Peyer's patch (tissue), 4 donors: ENCODE data around the gene SLC16A3. TPM values are rescaled to one million over a fixed set of nuclear protein-coding genes. Genes with fewer than 3 reads are reported as not detected.
A peak's percentile ranks its signal among the peaks of the same experiment; 100 is the strongest.

Experiments used
- DNase-seq, 3 donors: peaks; one replicate each; pipeline ENCODE4 v3.0.0-alpha.2; 2017 to 2019
- H3K27ac ChIP-seq, 4 donors: fragments of 200-600 bp; sonication (generic); one replicate each; pipeline ENCODE4 v1.5.1; 2016 to 2019
- H3K27me3 ChIP-seq, 2 donors: fragments of 200-600 bp; sonication (generic); one replicate each; pipeline ENCODE4 v1.5.1; 2019
- H3K36me3 ChIP-seq, 3 donors: fragments of 200-600 bp; sonication (generic); one replicate each; pipeline ENCODE4 v1.5.1; 2016 to 2019
- H3K4me1 ChIP-seq, 4 donors: fragments of 200-600 bp; sonication (generic); one replicate each; pipeline ENCODE4 v1.5.1; 2016 to 2019
- H3K4me3 ChIP-seq, 4 donors: fragments of 200-600 bp; sonication (generic); 1 replicate in 3 of 4; 2 replicates in 1 of 4; pipeline ENCODE4 v1.5.1; 2016 to 2019; ENCODE audit warnings: mild to moderate bottlenecking in 1 of 4
- H3K9me3 ChIP-seq, 4 donors: fragments of 200-600 bp; sonication (generic); one replicate each; pipeline ENCODE4 v1.5.1; 2016 to 2019; ENCODE audit warnings: mild to moderate bottlenecking in 1 of 4
- CTCF ChIP-seq, 6 experiments: fragments of 450-650 bp in 4 of 6; fragments of 200-600 bp in 2 of 6; sonication (generic) in 1 of 6; IDR thresholded peaks; one replicate each; pipeline ENCODE4 v1.5.1; 2017 to 2019; ENCODE audit warnings: antibody characterized with exemption in 6 of 6, mild to moderate bottlenecking in 3 of 6, moderate library complexity in 1 of 6
- POLR2A ChIP-seq, 2 donors: fragments of 450-650 bp; IDR thresholded peaks; one replicate each; pipeline ENCODE4 v1.5.1; 2017; ENCODE audit warnings: antibody characterized with exemption in 2 of 2, mild to moderate bottlenecking in 2 of 2, moderate library complexity in 2 of 2
- total RNA-seq, 4 donors: library from RNA; depleted of rRNA; stranded (reverse); fragments of >200 nt; gene quantifications; one replicate each; pipeline ENCODE4 v1.1.0, GENCODE V29; 2016

SLC16A3 gene
- total RNA-seq, 4 donors from 2014 or later = 18.9 to 55.0 (median 35.3) TPM

DNA sequence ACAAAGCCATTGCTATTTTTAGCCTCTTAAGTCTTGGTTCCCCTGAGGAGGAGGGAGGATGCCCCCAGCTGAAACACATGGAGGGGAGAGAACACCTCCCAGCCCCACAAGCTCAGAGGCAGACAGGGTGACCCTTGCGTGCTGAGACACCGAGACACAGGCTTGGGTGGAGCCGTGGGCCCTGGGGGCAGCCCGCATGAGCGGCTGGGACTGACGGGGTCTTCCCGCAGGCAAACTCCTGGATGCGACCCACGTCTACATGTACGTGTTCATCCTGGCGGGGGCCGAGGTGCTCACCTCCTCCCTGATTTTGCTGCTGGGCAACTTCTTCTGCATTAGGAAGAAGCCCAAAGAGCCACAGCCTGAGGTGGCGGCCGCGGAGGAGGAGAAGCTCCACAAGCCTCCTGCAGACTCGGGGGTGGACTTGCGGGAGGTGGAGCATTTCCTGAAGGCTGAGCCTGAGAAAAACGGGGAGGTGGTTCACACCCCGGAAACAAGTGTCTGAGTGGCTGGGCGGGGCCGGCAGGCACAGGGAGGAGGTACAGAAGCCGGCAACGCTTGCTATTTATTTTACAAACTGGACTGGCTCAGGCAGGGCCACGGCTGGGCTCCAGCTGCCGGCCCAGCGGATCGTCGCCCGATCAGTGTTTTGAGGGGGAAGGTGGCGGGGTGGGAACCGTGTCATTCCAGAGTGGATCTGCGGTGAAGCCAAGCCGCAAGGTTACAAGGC, 9.8 kb downstream of the SLC16A3 start:
- Histone ChIP-seq H3K27me3 (no peaks in the 10 kb centered on the region), H3K4me3 (peak overlapping the region; percentile 1 to 22 (median 14)), H3K4me1 (peaks cover 3 to 93% (median 42%) of the 10 kb centered on the region in 4 donors), H3K9me3 (no peaks in the 10 kb centered on the region), H3K27ac (peak overlapping the region; percentile 57 to 79 (median 68)), H3K36me3 (peaks cover 0 to 39% (median 0%) of the 10 kb centered on the region in 3 donors)
- DNase-seq = peak; percentile 79 to 93 (median 90)
- no peak for TF ChIP-seq CTCF (IDR thresholded peaks at IDR 0.05)
- TF ChIP-seq POLR2A (IDR thresholded peaks at IDR 0.05) = peak in 1 of 2 donors; percentile 40

GRCh38 chr17:82239401-82239925, 10.6 kb downstream of the SLC16A3 start:
- no peak for DNase-seq
- H3K4me3 ChIP-seq = no peak overlapping the region
- TF ChIP-seq CTCF (IDR thresholded peaks at IDR 0.05) (no peak), POLR2A (IDR thresholded peaks at IDR 0.05) (no peak)

DNA sequence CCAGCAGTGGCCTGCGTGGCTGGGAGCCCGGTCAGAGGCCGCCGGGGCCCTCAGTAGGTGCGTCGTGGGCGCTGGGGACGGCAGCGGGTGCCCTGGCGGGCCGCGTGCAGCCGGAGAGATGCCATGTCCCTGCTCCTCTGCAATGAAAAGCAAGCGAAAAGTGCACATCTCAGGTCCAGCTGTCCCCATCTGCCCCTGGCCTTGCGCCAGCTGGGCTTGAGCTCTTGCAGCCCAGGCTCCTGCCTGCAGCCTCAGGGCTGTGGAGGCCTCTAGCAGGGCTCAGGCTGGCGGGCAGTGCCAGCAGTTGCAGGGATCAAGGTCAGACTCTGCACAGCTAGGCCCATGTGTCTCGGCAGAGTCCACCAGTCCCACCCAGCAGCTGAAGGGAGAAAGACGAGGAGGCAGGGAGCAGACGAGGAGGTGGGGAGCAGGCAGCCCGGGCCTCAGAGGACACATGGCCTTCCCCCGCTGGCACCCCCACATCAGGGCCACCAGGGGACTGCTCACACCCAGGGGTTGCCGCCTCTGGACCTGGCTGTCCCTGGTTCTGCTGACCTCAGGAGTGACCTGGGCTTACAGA, 11.2 kb downstream of the SLC16A3 start:
- Histone ChIP-seq H3K9me3 (no peaks in the 10 kb centered on the region), H3K4me3 (no peak overlapping the region), H3K27me3 (no peaks in the 10 kb centered on the region), H3K4me1 (peaks cover 3 to 96% (median 42%) of the 10 kb centered on the region in 4 donors), H3K36me3 (peaks cover 0 to 53% (median 0%) of the 10 kb centered on the region in 3 donors), H3K27ac (peak overlapping the region in 3 of 4 donors; percentile 61 to 79 (median 74))
- DNase-seq = no peak
- TF ChIP-seq CTCF (IDR thresholded peaks at IDR 0.05) (no peak), POLR2A (IDR thresholded peaks at IDR 0.05) (no peak)

More at GRCh38 chr17:82239401-82239925, 10.6 kb downstream of the SLC16A3 start:
- Histone ChIP-seq H3K36me3 (peaks cover 0 to 48% (median 0%) of the 10 kb centered on the region in 3 donors), H3K27me3 (no peaks in the 10 kb centered on the region), H3K27ac (peak overlapping the region; percentile 57 to 79 (median 68)), H3K9me3 (no peaks in the 10 kb centered on the region), H3K4me1 (peaks cover 3 to 98% (median 42%) of the 10 kb centered on the region in 4 donors)

DNA sequence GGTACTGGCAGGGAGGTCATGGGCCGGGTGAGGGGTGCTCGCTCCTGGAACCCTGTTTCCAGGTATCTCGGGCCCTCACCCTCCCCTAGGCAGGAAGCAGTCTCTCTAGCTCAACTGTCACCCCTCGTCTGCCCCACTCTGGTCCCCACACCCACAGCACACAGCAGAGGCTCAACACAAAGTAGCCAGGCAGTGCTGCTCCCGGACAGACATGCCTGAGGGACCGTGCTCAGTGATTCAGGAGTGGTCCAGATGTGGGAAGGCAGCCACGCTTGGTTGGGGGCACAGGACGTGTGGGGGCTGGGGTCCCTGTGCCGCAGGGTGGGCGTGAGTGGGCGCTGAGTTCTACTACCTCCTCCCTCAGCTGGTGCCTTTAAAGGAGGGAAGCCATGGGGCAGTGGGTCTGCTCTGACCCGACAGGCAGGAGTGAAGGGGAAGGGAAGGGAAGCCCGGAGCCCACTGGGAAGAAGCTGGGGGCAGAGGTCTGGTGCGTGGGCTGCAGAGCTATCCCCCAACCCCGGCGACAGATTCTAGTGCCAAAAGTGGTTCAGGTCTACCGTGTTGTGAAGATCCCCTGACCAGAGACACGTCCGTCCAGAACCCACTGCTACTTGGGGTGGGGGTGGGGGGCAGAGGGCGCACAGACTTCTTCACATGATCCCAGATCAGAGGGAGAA, 11.8 kb downstream of the SLC16A3 start:
- no peak for DNase-seq
- H3K4me1 ChIP-seq = peaks cover 3 to 91% (median 41%) of the 10 kb centered on the region in 4 donors

More for the DNA sequence above, 11.8 kb downstream of the SLC16A3 start:
- no peaks in the 10 kb centered on the region for H3K27me3 ChIP-seq
- H3K27ac ChIP-seq = peak overlapping the region; percentile 48 to 79 (median 68)
- H3K36me3 ChIP-seq = peaks cover 0 to 59% (median 0%) of the 10 kb centered on the region in 3 donors
- H3K4me3 ChIP-seq = no peak overlapping the region
- TF ChIP-seq POLR2A (IDR thresholded peaks at IDR 0.05) = no peak
- TF ChIP-seq CTCF (IDR thresholded peaks at IDR 0.05) = no peak
- H3K9me3 ChIP-seq = no peaks in the 10 kb centered on the region
